ENCODE results near the gene RALBP1.

RALBP1 gene

DNA sequence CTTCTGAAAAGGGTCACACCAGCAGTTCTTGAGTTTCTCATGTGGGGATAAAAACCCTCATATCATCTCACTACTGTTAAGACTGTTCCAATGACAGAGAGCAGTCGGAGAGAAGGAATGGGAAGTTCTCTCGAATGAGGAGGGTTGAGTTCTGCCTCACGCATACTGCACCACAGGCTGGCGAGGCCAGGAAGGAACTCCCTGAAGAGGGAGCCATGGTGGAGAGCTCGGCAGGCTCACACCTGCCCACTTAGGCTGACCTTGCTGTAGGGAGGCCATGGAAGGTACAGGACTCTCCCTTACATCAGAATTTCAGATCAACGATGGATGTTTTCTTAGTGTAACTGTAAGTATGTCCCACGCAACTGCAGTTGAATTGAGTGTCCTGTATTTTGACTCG lies 64.6 kb downstream of the RALBP1 start:
- no peak for TF ChIP-seq POLR2AphosphoS5 (IDR thresholded peaks at IDR 0.05; ENCODE audit: low read depth, low read length)
- TF ChIP-seq POLR2A (IDR thresholded peaks at IDR 0.05; ENCODE audit: low read depth, low read length): no peak
- no peak for TF ChIP-seq TAF1 (IDR thresholded peaks at IDR 0.05; ENCODE audit: borderline replicate concordance, low read depth, low read length)
- FAIRE-seq (no peak), DNase-seq (ENCODE audit: insufficient read length) (no peak)

DNA sequence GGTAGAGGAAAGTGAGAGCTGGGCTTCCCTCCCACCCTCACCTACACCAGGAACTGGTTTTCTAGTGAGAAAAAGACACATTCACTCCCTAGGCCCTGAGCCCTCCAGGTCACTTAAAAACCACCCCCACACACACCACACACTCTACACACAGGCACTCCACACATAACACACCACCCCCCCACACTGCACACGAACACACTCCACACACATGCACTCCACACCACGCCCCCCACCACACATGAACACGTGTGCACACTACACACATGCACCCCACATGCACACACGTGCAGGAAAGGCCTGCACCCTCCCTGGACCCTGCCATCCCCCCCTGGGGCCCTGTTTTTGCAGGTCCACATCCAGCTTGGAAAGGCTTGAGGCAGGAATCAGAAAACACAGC lies 67.6 kb downstream of the RALBP1 start:
- DNase-seq (ENCODE audit: insufficient read length): no peak
- no peak for TF ChIP-seq TAF1 (IDR thresholded peaks at IDR 0.05; ENCODE audit: borderline replicate concordance, low read depth, low read length)
- TF ChIP-seq POLR2AphosphoS5 (IDR thresholded peaks at IDR 0.05; ENCODE audit: low read depth, low read length): no peak
- no peak for TF ChIP-seq POLR2A (IDR thresholded peaks at IDR 0.05; ENCODE audit: low read depth, low read length)
- FAIRE-seq: no peak

- FAIRE-seq: no peak
- DNase-seq (ENCODE audit: insufficient read length): no peak
- no peak for TF ChIP-seq POLR2A (IDR thresholded peaks at IDR 0.05; ENCODE audit: low read depth, low read length)
- 0 out of 2 replicates have a peak, but pooled peaks have one; percentile 20 for TF ChIP-seq POLR2AphosphoS5 (IDR thresholded peaks at IDR 0.05; ENCODE audit: low read depth, low read length)
Observed at GRCh38 chr18:9545029-9545428, 69.7 kb downstream of the RALBP1 start.

DNA sequence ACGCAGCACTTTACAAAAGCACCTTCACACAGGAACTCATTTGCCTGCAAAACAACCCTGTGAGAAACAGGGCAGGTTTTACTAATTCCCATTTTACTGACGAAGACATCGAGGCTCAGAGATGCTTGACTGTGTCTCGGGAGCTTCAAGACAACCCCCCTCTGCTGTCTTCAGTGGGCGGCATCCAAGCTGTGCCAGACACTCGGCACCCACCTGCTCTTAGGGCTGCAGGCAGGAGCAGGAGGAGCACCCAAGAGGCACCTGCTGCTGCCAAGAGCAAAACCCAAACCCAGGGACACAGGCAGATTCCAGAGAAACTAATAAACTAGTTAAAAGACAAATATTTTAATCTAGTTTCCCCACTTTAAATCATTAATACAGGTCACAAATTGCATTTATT lies 71.2 kb downstream of the RALBP1 start:
- TF ChIP-seq POLR2AphosphoS5 (IDR thresholded peaks at IDR 0.05; ENCODE audit: low read depth, low read length) (no peak), TAF1 (IDR thresholded peaks at IDR 0.05; ENCODE audit: borderline replicate concordance, low read depth, low read length) (no peak), POLR2A (IDR thresholded peaks at IDR 0.05; ENCODE audit: low read depth, low read length) (no peak)
- DNase-seq (ENCODE audit: insufficient read length) (no peak), FAIRE-seq (no peak)

DNA sequence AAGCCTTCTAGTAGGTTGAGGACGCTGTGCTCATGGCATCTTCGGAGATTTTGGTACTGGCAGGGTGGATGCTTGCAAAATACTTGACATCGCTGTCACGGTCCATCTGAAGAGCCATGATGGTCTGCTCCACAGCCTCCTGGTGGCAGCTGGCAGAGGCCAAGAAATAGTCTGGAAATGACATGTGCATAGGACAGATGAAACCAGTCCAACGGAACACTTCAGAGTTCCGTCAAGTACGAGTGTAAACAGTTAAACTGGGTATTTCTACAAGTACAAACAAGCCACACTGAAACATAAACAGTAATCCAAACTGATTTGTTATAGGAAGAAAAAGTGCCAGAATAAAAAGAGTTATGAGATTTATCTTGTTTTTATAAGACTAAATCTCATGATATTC lies 72.5 kb downstream of the RALBP1 start:
- DNase-seq (ENCODE audit: insufficient read length) (no peak), FAIRE-seq (no peak)
- TF ChIP-seq POLR2AphosphoS5 (IDR thresholded peaks at IDR 0.05; ENCODE audit: low read depth, low read length): no peak
- TF ChIP-seq TAF1 (IDR thresholded peaks at IDR 0.05; ENCODE audit: borderline replicate concordance, low read depth, low read length): no peak
- no peak for TF ChIP-seq POLR2A (IDR thresholded peaks at IDR 0.05; ENCODE audit: low read depth, low read length)

DNA sequence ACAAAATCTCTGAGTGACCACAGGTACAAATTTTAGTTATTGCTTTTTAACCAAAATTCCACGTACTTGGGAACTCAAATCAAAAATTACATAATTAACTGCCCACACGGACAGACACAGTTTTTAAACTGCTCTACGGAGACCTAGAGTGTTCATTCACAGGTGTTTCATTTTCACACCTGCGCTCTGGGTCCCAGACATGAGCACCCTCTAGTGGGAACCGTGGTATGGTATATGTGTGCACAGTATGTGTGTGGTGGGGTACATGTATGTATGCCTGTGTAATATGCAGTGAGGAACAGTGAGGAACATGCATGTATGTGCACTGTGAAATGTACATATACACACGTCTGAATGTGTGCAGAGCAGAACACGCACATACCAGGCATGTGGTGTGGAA lies 74.1 kb downstream of the RALBP1 start:
- FAIRE-seq (no peak), DNase-seq (ENCODE audit: insufficient read length) (no peak)
- TF ChIP-seq TAF1 (IDR thresholded peaks at IDR 0.05; ENCODE audit: borderline replicate concordance, low read depth, low read length) (no peak), POLR2A (IDR thresholded peaks at IDR 0.05; ENCODE audit: low read depth, low read length) (no peak), POLR2AphosphoS5 (IDR thresholded peaks at IDR 0.05; ENCODE audit: low read depth, low read length) (no peak)

DNA sequence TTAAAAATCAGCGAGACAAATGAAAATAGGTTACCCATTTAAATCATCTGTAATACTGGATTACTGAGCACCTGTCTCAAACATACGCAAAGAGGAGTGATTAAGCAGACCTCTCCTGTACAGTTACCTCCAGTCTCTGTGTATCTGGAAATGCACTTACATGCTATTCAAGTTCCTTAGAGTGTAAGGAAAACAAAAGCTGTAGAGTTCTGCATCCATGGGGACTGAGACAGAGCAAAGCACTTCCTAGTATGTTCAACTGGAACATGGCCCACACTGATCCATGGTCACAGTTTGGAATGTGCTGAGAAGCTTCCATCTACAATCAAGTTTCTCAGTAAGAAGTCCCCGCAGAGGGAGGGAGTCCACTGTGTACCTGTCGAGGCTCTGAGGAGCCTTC lies 75.1 kb downstream of the RALBP1 start:
- TF ChIP-seq TAF1 (IDR thresholded peaks at IDR 0.05; ENCODE audit: borderline replicate concordance, low read depth, low read length) (no peak), POLR2A (IDR thresholded peaks at IDR 0.05; ENCODE audit: low read depth, low read length) (no peak), POLR2AphosphoS5 (IDR thresholded peaks at IDR 0.05; ENCODE audit: low read depth, low read length) (no peak)
- DNase-seq (ENCODE audit: insufficient read length) (no peak), FAIRE-seq (no peak)

- DNase-seq (ENCODE audit: insufficient read length) (no peak), FAIRE-seq (no peak)
- TF ChIP-seq TAF1 (IDR thresholded peaks at IDR 0.05; ENCODE audit: borderline replicate concordance, low read depth, low read length): no peak
- TF ChIP-seq POLR2AphosphoS5 (IDR thresholded peaks at IDR 0.05; ENCODE audit: low read depth, low read length): no peak
- TF ChIP-seq POLR2A (IDR thresholded peaks at IDR 0.05; ENCODE audit: low read depth, low read length): no peak
Observed at GRCh38 chr18:9552191-9552590, 76.9 kb downstream of the RALBP1 start.

DNA sequence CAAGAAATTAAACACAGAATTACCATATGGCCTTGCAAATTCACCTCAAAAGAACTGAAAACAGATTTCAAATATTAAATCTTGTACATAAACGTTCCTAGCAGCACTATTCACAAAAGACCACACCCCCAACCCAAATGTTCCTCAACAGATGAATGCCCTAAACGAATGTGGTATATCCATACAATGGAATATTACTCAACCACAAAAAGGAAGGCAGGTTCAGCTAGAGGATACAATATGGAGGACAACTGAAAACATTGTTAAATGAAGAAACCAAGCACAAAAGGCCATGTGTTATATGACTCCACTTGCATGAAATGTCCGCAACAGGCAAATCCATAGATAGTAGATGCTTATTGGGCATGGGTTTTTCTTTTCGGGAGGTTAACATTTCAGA lies 77.3 kb downstream of the RALBP1 start:
- TF ChIP-seq POLR2AphosphoS5 (IDR thresholded peaks at IDR 0.05; ENCODE audit: low read depth, low read length) (no peak), POLR2A (IDR thresholded peaks at IDR 0.05; ENCODE audit: low read depth, low read length) (no peak), TAF1 (IDR thresholded peaks at IDR 0.05; ENCODE audit: borderline replicate concordance, low read depth, low read length) (no peak)
- FAIRE-seq: no peak
- no peak for DNase-seq (ENCODE audit: insufficient read length)

DNA sequence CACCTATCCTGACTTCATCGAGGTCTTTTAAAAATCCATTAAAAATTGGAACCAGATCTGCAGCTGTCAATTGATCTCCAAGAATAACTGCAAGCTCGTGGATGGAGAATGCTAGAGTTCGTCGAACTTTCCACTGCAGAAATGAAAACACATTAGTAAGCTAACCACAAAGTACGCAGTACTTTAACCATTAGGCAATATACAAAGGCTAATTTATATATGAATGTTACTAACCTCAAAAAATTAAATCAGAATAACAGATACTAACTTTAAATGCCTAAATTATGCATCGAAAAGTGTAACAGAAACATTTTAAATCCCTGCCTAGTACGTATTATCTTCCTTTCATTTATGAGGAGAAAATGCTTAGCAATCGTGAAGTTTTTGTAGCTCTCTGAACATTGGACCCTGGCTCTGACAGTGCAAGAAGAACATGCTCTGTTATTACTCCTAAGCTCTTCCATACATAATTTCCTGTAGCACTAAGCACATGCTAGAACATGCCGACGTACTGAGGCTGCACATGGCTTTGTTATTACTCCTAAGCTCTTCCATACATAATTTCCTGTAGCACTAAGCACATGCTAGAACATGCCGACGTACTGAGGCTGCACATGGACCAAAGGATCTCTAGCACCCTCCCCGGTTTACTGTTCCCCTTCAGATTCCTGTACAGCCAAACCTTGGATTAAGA lies 82.1 kb downstream of the RALBP1 start:
- TF ChIP-seq POLR2A (IDR thresholded peaks at IDR 0.05; ENCODE audit: low read depth, low read length): no peak
- no peak for TF ChIP-seq POLR2AphosphoS5 (IDR thresholded peaks at IDR 0.05; ENCODE audit: low read depth, low read length)
- no peak for TF ChIP-seq TAF1 (IDR thresholded peaks at IDR 0.05; ENCODE audit: borderline replicate concordance, low read depth, low read length)
- no peak for DNase-seq (ENCODE audit: insufficient read length)
- FAIRE-seq: peak; percentile 57

DNA sequence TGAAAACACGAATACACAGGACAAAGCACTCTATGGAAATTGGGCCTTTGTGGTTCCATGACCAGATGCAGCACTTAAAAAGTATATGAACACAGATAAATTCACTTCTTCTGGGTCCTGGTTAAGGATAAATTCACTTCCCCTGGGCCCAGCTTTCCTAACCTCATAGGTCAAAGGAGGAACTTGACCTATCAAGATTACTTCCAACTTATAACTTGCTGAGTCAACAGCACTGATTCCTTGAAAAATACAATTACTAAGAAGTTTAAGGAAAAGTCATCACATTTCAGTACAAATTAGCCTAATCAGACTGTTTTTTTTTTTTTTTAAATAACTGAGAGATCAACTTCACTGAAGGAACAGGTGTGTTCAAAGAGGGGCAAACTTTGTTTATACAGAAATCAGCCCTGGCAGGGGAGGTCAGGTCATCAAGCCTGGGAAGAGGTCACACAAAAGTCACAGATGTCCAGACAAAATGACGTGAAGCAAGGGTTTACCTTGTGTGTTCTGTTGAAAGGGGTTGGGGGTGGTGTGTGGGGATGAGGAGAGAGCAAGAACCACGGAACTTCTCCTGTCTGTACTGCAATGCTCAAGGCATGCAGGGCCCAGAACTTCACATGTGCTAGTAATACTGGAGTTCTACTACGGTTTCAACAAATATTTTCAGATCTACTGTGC lies 83.2 kb downstream of the RALBP1 start:
- no peak for DNase-seq (ENCODE audit: insufficient read length)
- TF ChIP-seq POLR2AphosphoS5 (IDR thresholded peaks at IDR 0.05; ENCODE audit: low read depth, low read length) (no peak), POLR2A (IDR thresholded peaks at IDR 0.05; ENCODE audit: low read depth, low read length) (no peak), TAF1 (IDR thresholded peaks at IDR 0.05; ENCODE audit: borderline replicate concordance, low read depth, low read length) (no peak)

DNA sequence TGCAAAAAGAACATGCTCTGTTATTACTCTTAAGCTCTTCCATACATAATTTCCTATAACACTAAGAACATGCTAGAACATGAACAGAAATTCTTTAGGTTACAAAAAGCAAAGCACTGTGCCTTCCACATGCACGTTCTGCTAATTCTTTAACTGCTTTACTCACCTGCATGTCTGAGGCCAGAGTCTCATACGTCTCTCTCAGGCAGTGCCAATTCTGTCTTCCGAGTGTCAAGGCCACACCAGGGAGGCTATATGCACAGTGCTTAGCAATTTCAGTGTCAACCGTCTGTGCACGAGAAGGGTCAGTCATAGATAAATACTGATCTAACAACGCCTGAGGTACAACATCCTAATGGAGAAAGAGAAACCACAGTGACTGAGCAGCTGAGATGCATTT lies 83.9 kb downstream of the RALBP1 start:
- DNase-seq (ENCODE audit: insufficient read length) (no peak), FAIRE-seq (no peak)
- TF ChIP-seq TAF1 (IDR thresholded peaks at IDR 0.05; ENCODE audit: borderline replicate concordance, low read depth, low read length) (no peak), POLR2AphosphoS5 (IDR thresholded peaks at IDR 0.05; ENCODE audit: low read depth, low read length) (no peak), POLR2A (IDR thresholded peaks at IDR 0.05; ENCODE audit: low read depth, low read length) (no peak)

More for the DNA sequence above, 83.2 kb downstream of the RALBP1 start:
- FAIRE-seq: no peak
